SW480 (cell line): Measurements from ENCODE around the gene RWDD2A.

ENCODE experiments used
- DNase-seq: peaks from one replicate; pipeline ENCODE4 v3.0.0-alpha.2; 2016; ENCODE audit warnings: low spot score

The RWDD2A gene

DNA sequence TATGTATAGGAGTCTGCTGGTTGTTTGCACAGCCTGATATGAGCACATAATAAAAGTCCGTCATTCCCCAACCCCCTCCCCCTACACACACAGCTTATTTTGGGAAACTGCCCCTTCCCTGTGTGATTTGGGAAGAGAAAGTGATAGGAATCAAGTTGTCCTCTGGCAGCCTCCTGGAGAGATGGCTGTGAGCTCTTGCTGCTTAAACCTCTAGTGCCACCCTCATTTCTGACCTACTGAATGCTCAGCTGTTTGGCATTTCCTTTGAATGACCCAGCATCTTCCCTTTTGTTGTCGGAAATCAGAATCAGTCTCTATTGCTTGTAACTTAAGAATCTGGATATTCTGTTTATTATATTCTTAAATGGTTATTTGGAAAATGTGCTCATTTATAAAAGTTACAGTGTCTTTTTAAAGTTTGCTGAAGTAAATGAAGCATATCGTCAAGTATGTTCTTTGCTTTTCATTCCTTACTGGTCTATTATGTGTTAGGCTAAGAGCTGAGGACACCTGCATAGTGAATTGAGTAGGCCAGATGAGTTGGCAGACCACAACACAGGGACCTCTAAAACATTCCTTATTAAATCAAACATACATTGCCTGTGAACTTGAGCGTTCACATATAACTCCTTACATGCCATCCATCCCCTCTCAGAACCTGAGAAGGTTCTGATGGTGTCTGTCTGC, 5.5 kb downstream of the RWDD2A start:
- no peak for DNase-seq

- no peak for DNase-seq
These were observed 6.2 kb downstream of the RWDD2A start for GRCh38 chr6:83199173-83199862.

DNA sequence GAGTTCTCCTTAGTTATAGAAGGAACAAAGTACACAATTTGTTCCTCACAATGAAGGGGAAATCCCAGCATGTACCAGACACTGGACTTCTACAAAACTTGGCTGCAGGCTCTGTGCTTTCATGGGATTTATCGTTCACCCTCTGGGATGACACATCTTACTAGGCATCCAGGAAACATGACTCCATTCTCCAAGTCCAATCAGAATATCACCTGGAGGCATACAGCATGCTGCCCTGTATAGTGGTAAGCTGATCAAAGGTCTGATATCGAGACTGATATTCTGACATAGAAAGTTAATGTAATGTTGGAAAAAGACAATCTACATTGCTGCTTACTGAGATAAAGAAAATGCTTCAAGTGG, 6.7 kb downstream of the RWDD2A start:
- no peak for DNase-seq

- DNase-seq, result no peak
These were observed 8.9 kb downstream of the RWDD2A start for GRCh38 chr6:83202031-83202430.

GRCh38 chr6:83215131-83216047, 22.2 kb downstream of the RWDD2A start:
- DNase-seq, result peak; percentile 46

DNA sequence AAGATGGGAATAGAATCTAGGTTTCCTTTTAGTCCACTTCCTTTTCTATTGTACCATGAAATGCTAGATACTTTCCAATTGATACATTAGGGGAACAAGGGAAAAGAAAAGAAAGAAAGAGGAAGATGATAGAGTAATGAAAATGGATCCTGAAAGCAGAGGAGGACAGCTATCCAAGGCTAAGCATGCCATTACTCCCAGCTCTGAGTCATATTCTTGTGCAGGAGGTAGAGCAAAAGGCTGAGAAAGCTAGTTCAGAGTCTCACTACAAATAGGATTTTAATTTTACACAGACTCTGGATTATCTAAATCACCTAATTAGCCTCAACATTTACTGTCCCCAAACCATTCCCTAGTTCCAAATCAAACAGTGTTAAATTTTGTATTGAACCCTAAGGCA, 23.6 kb downstream of the RWDD2A start:
- DNase-seq, result no peak

DNA sequence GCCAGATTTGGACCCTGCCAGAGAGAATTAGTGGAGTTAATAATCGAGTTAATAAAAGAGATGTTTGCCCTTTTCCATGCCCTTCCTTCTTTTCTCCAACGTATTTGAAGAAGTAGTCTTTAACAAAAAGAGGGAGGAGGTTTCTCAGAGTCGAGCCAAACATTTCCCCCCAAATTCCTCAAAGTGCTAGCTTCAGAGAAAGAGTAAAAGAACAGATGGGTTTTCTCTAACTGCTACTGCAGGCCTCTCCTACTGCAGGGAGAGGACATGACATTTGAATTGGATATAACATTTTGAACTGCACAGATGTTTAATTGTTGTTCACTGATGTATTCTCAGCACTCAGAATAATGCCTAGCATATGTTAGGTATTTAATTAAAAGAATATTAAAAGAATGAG, 25.5 kb downstream of the RWDD2A start:
- DNase-seq, result no peak

DNA sequence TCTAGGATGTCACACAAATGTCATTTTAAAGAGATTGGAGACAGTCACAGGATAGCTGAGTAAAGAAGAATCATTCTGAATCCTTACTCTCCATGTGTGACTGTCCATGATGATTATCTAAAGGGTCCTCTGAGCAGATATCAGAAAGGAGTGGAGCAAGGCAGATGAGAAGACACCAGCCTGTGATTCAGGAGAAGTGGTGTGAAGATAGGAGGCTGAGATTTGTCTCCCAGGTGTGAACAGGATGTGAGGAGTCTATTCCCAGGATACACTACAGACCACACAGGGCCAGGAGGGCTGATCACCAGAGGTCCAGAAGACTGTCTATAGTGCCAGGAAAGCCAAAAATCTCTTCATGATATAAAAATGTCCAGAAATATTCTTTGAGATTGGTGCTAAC, 27.0 kb downstream of the RWDD2A start:
- DNase-seq, result no peak

DNA sequence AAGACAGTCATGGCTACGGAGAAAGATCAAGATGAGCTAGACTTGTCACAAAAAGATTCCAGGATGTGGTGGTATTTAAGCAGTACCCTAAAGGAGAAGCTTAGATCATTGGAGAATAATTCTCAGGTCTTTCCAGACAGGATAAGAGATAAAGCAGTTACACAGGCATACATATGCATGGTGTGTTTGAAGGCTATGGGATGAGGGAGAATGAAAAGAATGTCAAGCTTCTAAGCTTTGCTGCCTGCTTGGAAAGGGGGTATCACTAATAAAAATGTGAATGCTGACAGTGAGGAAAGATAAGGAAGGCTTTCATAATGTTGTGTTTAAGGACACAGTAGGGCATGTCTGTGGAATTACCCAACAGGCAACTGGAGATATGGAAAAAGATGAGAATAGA, 28.1 kb downstream of the RWDD2A start:
- no peak for DNase-seq

- peak; percentile 38 for DNase-seq
These were observed 28.8 kb downstream of the RWDD2A start for GRCh38 chr6:83221889-83222479.

DNA sequence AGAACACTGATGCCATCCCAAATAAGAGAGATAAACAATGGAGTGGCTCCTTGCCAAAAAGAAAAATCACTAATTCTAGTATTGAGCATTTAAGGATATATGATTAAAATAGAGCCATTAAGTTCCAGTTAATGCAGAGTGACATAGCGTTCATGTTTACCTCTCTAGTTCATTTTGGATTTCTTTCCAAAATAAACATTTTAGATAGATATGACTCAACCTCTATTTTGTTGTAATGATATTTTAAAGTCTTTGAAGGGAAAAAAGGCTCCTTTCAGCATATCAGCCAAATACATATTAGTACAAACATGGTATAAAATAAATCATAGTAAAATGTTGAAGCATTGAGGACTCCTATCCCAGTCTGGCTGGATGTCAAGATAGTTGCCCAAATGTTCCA, 33.4 kb downstream of the RWDD2A start:
- no peak for DNase-seq

DNA sequence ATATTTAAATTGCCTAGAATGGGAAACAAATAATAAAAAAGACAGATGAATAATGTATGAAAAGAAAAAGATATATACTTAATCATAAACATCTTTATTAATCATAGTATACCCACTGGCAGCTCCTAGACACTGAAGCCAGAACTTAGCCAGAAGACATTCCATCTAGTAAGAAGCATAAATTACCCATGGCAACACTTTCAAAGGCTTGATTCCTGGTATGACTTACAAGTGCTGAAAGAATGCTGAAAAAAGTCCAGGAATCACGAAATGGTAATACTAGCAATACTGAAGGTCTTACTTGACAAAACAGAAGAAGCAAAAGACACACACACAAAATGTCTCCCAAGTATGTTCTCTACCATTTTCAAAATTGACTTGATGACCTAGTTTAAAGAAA, 38.0 kb downstream of the RWDD2A start:
- DNase-seq, result no peak

DNA sequence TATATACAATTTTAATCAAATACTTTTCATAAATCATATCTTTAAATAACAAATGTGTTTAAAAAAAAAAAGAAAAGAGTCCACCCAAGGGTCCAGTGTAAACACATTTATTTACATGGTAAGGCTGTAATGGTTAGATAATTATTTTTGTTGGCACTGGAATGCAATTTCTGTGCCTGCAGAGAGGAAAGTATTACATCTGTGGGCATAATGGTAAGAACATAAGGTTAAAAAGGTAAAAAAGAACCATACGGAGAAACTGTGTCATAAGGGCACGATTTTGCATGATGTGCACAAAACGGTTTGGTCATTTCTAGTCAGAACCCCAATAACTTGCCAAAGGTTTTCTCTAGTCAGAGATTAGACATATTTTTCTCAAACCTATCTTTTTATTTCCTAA, 54.3 kb downstream of the RWDD2A start:
- no peak for DNase-seq
